ENCODE results near the gene FXR2. TPM values are rescaled to one million over a fixed set of nuclear protein-coding genes. Genes with fewer than 3 reads are reported as not detected.

Gene FXR2
- total RNA-seq, 4 donors from 2014 or later = 34.7 to 39.4 (median 36.7) TPM

GRCh38 chr17:7561028-7561575, 53.6 kb downstream of the FXR2 start:
- Histone ChIP-seq H3K9me3 (no peaks in the 10 kb centered on the region), H3K4me1 (peaks cover 0 to 79% (median 55%) of the 10 kb centered on the region in 4 donors), H3K27ac (peak overlapping the region; percentile 92 to 94 (median 94)), H3K36me3 (peaks cover 0 to 32% (median 10%) of the 10 kb centered on the region in 3 donors), H3K4me3 (peak overlapping the region; percentile 71 to 88 (median 80)), H3K27me3 (no peaks in the 10 kb centered on the region)
- TF ChIP-seq CTCF (IDR thresholded peaks at IDR 0.05) (peak; percentile 83 to 96 (median 87)), EP300 (IDR thresholded peaks at IDR 0.05) (peak; percentile 13 to 28), POLR2A (IDR thresholded peaks at IDR 0.05) (no peak)
- DNase-seq (ENCODE audit: low spot score in 2 of 2) = peak; percentile 86 to 87
- 0 to 1% methylated on average over 28 to 30 of the region's 32 CpGs for WGBS, 2 donors

DNA sequence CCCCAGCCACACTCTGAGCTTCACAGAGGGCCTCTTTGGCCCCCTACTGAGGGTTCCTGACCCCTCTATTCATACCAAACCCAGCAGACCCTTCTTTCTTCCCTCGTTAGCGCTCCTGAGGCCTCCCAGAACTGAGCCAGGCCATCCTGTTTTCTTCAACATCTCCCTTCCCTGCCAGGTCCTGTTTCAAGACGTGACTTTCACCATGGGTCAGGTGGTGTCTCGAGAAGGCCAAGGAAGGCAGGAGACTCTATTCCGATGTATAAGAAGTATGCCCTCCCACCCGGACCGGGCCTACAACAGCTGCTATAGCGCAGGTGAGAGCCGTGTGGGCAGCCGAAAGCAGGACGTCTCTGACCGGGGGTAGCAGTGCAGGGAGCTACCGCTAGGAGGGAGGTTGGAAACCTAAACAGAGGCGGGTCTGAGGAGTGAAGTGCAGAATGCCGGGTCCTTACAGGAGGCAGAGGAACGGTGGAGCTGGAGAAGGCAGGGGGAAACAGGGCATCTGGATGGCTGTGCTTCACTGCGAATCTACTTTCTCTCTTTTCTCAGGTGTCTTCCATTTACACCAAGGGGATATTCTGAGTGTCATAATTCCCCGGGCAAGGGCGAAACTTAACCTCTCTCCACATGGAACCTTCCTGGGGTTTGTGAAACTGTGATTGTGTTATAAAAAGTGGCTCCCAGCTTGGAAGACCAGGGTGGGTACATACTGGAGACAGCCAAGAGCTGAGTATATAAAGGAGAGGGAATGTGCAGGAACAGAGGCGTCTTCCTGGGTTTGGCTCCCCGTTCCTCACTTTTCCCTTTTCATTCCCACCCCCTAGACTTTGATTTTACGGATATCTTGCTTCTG, 54.3 kb downstream of the FXR2 start:
- peak overlapping the region; percentile 92 to 94 (median 94) for H3K27ac ChIP-seq
- H3K4me1 ChIP-seq = peaks cover 0 to 81% (median 55%) of the 10 kb centered on the region in 4 donors
- H3K27me3 ChIP-seq = no peaks in the 10 kb centered on the region
- H3K36me3 ChIP-seq = peaks cover 0 to 25% (median 9%) of the 10 kb centered on the region in 3 donors
- TF ChIP-seq CTCF (IDR thresholded peaks at IDR 0.05) (peak in 4 of 5 experiments; percentile 37 to 54 (median 42)), POLR2A (IDR thresholded peaks at IDR 0.05) (no peak)
- no peaks in the 10 kb centered on the region for H3K9me3 ChIP-seq
- 27 to 30% methylated on average over 22 of the region's 22 CpGs for WGBS, 2 donors
- peak overlapping the region; percentile 15 to 88 (median 80) for H3K4me3 ChIP-seq
- peak in 1 of 2 donors; percentile 46 for DNase-seq (ENCODE audit: low spot score in 2 of 2)

DNA sequence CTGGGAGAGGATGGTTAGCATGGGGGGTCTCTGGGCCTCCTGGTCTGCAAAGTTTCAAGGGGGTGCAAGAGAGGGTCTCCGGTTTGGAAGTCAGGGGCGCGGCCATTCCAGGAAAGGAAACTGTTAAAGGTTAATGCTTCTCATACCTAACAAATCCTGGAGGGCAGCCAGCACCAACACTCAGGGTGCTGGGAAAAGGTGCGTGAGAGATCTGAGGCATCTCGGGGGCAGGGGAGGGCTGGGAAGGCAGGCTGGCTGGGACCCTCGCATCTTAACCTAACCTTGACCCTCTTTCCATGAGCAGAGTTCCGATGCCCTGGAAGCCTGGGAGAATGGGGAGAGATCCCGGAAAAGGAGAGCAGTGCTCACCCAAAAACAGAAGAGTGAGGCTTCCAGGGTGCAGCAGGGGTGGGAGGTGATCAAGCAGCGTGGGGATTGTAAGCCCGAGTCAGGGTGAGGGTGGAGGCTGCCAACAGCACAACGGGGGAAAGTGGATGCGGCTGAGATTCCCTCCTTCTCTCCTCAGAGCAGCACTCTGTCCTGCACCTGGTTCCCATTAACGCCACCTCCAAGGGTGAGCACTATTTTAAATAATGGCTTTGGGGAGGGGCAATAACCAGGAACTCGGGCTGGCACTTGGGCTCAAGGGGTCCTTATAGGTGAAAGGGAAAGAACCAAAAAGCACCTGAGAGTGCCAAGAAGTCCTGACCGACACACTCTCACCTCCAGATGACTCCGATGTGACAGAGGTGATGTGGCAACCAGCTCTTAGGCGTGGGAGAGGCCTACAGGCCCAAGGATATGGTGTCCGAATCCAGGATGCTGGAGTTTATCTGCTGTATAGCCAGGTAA, 55.2 kb downstream of the FXR2 start:
- WGBS, 2 donors = 54 to 70% methylated on average over 16 to 18 of the region's 18 CpGs
- Histone ChIP-seq H3K4me3 (peak overlapping the region; percentile 18 to 88 (median 60)), H3K9me3 (no peaks in the 10 kb centered on the region), H3K36me3 (peaks cover 0 to 16% (median under 1%) of the 10 kb centered on the region in 3 donors), H3K4me1 (peaks cover 0 to 73% (median 55%) of the 10 kb centered on the region in 4 donors), H3K27ac (peak overlapping the region; percentile 92 to 94 (median 94)), H3K27me3 (no peaks in the 10 kb centered on the region)
- DNase-seq (ENCODE audit: low spot score in 2 of 2) = no peak
- TF ChIP-seq EP300 (IDR thresholded peaks at IDR 0.05) (no peak), CTCF (IDR thresholded peaks at IDR 0.05) (no peak), POLR2A (IDR thresholded peaks at IDR 0.05) (no peak)

DNA sequence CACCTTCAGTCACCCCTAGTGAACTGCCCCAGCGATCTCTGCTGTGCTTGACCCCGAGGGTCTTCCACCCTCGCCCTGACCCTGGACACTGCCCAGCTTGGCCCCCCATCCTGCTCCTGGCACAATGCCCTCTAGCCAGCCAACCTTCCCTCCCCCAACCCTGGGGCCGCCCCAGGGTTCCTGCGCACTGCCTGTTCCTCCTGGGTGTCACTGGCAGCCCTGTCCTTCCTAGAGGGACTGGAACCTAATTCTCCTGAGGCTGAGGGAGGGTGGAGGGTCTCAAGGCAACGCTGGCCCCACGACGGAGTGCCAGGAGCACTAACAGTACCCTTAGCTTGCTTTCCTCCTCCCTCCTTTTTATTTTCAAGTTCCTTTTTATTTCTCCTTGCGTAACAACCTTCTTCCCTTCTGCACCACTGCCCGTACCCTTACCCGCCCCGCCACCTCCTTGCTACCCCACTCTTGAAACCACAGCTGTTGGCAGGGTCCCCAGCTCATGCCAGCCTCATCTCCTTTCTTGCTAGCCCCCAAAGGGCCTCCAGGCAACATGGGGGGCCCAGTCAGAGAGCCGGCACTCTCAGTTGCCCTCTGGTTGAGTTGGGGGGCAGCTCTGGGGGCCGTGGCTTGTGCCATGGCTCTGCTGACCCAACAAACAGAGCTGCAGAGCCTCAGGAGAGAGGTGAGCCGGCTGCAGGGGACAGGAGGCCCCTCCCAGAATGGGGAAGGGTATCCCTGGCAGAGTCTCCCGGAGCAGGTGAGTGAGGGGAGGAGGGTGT, 56.0 kb downstream of the FXR2 start, which contains the start of gene TNFSF13:
TNFSF13 (plus strand) TSS at position 207 of the 776 bp plus-strand sequence; CDS start at position 497, 290 bp downstream.
- Histone ChIP-seq H3K9me3 (no peaks in the 10 kb centered on the region), H3K4me1 (peaks cover 0 to 65% (median 53%) of the 10 kb centered on the region in 4 donors), H3K36me3 (peaks cover 0 to 11% (median 0%) of the 10 kb centered on the region in 3 donors), H3K27ac (peak within 1 kb of the TSS; percentile 92 to 94 (median 94)), H3K27me3 (no peaks in the 10 kb centered on the region), H3K4me3 (peak within 1 kb of the TSS; percentile 18 to 88 (median 60))
- DNase-seq (ENCODE audit: low spot score in 2 of 2) = peak in 1 of 2 donors; percentile 50
- WGBS, 2 donors = 10 to 20% methylated on average over 16 of the region's 16 CpGs
- TF ChIP-seq EP300 (IDR thresholded peaks at IDR 0.05) = no peak
- TF ChIP-seq POLR2A (IDR thresholded peaks at IDR 0.05) = no peak
- no peak for TF ChIP-seq CTCF (IDR thresholded peaks at IDR 0.05)
